ENCODE data around the gene PALS1.

The PALS1 gene

DNA sequence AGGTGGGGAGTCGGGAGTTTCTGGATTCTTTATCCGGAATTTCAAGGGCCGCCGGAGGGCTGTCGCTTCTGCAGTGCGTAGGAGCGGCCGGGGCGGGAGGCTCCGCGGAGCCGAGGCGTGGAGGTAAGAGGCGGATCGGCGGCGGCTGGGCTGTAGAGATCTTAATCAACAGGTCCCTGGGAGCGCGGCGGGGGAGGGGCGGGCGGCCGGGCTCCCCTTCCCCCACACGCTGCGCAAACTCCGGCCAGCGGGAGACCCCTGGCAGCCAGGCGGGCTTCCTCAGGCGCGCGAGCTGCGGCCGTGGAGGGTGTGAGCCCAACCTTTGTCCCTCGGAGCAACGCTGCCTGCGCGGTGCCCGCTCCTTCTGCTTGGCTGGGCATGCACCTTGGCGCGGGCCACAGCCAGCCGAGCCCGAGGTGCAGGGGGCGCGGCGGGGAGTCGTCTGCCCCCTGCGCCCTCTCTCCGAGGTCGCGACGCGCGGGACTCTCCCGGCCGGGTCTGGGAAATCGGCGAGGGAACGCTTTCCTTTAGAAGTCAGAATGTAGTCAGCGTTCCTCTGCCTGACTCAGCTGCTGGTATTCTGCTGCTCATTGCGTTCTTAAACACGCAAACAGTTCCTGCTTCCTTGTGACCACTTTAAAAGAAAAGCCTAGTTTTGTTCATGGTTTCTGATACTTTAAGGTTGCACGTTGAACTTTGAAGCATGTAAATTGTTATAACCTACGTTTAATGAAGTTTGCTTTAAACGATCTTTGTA is at the start of gene PALS1:
PALS1 (plus strand) TSS at position 25 of the 757 bp plus-strand sequence. CDS start 37,736 bp downstream, outside the sequence.
- peak; percentile 90 for DNase-seq (ENCODE audit: low read depth)

DNA sequence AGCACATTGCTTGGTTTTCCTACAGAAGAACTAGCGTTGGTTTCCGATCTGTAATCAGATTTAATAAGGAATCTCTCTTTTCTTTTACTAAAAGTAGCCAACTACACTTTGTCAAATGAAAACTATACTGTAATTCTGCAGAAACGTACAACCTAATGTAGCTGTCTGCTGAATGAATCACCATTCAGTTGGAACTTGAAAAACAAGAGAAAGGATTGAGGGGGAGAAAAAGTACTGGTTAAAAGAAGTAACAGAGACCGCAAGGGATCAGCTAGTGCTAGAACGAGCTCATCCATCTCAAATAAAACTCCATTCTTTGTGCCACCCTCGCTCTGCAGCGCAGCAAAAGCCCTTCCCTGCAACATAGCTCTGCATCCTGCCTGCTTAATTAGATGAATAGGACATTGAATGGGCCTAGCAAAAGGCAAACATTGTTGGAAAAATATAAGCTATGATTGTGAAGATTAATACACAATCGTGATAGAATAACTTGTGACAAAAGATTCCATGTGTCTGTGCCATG is 49.4 kb upstream of the PALS1 start:
- DNase-seq (ENCODE audit: low read depth): peak; percentile 41

DNA sequence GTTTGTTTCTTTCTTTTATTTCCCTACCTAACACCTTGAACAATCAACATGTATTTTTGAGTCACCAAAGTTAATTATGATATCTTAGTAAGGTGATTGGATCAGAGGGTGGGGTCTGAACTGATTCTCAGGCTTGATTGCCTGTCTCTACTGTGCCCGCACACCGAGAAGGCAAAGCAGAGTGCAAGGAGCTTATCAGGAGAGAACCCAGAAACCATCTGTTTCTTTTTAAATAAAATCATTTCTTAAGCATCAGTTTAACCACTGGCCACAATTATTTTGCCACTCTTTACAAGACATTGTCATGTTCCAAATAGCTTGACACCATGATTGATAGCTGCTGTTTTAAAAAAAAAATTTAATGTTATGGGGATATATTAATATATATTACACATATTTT is 48.9 kb upstream of the PALS1 start:
- DNase-seq (ENCODE audit: low read depth): no peak

DNA sequence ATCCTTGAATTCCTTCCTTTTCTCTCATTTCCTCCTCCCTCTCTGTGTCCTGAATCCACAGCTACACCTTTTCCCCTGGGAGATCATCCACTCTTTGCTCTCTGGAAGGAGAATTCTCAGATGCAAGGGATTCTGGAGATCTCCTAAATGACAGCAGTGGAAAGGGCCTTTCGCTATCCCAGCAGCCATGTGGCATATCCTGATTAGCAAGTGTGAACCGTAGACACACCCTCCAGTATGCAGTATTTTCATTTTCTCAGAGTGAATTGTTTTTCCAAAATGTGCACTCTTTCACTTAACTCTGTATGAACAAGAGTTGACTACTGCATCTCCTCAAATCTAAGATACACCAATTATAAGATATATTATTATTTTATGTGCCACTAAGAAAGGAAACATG is 46.0 kb upstream of the PALS1 start:
- no peak for DNase-seq (ENCODE audit: low read depth)

DNA sequence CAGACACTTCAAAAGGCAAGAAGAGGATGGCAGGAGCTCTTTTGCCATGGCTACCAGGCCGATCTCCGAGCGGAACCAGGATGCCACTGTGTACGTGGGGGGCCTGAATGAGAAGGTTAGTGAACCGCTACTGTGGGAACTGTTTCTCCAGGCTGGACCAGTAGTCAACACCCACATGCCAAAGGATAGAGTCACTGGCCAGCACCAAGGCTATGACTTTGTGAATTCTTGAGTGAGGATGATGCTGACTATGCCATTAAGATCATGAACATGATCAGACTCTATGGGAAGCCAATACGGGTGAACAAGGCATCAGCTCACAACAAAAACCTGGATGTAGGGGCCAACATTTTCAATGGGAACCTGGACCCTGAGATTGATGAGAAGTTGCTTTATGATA is 42.2 kb upstream of the PALS1 start:
- no peak for DNase-seq (ENCODE audit: low read depth)

DNA sequence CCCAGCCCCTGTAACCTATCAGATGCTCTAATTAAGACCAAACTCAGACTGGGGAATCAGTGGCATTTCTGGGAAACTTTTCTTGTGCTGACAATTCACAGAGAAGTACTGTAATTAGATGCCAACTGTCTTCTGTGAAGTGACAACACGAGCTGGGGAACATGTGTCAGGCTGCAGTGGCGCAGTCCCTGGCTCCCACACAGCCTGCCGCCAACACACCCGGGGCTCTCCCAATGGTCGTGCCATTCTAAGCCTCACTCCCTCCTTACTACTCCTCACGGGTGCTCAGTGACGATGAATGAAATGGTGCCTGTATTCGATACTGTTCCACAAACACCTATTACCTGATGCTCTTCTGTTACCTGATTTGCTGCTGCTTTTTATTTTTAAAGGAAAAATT is 33.4 kb upstream of the PALS1 start:
- no peak for DNase-seq (ENCODE audit: low read depth)

DNA sequence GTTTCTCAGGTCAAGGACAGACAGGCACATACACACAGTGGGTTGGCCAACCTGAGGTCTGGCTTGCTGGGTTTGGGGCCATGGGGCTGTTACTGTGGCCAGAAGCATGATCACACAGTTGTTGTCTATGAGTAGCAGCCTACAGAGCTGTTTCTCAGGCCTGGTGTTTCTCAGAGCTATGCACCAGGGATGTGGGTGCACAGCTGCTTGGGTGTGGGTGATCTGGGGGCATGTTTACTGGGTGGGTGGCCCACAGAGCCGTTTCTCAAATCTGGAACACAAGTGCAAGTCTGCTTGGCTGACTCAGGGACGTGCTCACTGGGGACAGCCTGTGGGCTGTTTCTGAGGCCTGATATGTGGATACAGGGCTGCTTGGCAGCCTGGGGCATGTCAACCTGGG is 23.1 kb upstream of the PALS1 start:
- no peak for DNase-seq (ENCODE audit: low read depth)

DNA sequence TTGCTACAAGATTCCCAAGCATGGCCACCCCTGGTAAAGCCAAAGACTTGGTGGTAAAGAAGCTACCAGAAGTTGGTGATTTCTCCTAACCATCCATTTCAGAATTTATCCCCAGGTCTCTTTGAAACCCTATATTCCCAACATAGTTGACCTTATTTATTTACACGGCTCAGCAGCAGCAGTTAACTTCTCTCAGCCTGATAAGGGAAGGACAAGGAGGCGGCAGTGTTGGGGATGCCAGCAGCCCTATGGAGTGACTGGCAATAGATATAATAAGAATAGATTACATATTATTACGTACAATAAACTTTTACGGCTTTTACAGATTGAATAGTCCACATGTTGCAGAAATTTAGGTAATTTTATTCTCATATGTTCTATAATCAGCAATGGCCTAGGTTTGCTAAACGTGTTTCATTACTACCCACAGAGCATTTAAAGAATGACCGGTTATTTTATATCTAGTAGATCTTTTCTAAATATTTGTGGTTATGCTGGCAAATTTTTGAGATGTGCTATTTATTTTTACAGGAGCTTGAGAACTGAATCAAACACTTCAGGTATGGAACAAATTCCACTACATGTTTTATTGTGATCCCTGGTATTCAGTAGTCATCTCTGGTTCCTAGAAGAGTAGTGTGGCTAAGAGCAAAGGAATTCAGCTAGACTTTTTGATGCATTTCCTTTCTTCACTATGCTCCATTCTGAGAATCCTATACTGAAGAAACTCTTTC is 19.8 kb upstream of the PALS1 start:
- DNase-seq (ENCODE audit: low read depth): peak; percentile 92

DNA sequence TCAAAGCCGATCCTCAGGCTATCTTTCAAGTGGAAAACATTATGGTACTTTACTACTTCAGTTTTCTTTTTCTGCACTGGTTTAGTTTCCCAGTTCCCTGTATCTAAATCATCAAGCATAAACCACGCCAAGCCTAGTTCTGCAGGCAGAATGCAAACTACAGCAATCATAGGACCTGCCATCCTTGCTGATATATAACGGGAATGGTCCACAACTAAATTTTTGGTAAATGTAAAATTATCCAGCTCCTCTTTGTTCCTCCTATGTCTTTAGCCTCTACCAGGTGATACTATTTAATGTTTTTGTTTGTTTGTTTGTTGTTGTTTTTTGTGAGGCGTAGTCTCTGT is 19.3 kb upstream of the PALS1 start:
- DNase-seq (ENCODE audit: low read depth): no peak

DNA sequence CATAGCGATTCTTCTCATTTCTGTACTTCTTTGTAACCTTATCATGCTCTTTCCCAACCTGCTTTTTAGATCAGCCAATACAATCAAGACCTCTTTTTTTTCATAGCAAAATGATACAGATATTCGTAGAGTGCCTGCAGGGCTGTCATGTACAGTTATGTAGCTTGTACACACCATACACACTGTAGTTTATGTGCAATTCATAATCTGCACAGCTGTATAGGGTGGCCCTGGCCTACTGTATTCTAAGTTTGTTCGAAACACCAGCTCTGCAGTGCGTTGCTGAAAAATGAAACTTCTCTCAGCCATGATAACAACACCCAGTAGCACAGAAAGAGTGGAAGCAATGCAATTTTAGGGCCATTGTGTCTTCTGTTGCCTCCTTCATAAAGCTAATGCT is 15.7 kb upstream of the PALS1 start:
- no peak for DNase-seq (ENCODE audit: low read depth)

DNA sequence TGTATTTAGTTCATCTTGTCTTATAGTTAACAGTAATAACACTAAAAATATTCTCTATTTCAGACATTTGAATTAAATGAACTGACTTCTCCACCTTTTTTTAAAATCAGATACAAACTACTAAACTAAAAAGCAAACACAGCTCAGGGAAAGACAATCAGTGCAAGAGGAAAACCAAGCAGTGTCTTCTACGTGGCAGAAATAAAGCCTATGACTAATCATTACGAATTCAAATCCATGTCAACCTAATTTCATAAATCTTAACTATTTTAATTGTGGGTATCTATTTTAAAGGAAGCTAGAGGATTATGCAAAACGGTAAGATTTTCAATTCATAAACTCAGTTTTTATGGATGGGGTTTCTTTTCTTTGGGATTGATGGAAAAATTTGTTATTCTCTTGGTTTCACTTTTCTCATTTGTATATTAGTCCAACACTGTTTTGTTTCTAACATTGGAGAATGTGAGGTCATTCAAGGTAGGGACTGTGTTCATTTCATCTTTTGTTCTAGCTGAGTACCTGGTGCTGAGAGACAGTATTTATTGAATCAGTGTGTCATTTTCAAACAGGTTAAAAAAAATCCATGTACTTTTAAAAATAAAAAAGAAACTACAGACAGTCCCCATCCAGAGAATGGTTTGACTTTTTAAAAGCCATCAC is 12.8 kb upstream of the PALS1 start:
- DNase-seq (ENCODE audit: low read depth): peak; percentile 43

DNA sequence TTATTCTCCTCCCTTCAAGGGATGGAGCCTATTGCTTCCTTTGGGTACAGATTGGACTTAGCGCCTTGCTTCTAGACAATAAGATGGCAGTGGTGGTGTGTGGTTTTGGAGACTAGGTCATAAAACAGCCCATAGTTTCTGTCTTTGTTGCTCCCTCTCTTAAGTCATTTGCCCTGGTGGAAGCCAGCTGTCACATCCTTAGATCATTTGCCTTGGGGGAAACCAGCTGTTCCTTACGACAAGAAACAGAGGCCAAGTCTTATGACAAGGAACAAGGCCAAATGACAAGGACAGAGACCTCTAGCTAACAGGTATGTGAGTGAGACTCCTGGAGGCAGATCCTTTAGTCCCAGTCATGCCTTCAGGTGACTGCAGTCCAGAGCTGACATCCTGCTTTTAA is 9.2 kb upstream of the PALS1 start:
- DNase-seq (ENCODE audit: low read depth): no peak

DNA sequence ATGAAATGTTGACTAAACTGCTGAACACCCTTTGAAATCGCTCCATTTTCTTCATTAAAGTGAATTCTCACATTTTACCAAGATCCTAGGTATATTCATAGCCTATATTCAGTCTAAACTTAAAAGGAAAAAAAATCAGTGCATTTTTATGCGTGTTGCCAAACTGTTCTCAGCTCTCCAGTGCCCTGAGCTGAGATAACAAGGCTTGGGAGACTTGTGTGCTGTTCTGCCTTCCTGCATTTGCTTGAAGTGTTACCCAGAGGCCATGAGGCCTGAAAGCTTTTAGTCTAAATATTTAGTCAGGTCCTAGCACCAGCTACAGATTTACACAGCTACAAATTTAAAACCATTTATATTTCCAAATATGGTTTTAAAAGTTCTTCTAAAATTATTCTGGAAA is 8.6 kb upstream of the PALS1 start:
- no peak for DNase-seq (ENCODE audit: low read depth)

DNA sequence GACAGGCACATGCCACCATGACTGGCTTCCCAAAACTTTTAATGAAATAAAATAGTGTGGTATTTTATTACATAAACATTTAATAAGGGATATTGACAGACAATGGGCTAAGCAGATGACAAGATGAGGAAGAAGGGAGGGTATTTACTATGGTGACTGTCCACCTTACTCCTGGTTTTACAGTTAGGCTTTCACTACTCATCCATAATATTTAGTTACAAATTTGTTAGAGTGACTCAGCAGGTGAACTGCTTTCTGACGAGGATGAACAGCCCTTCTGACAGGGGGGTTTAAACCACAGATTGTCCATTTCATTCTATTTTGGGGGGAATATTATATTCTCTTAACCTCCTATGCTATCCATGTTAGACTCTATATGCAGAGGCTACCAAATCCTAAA is 3.6 kb upstream of the PALS1 start:
- no peak for DNase-seq (ENCODE audit: low read depth)

DNA sequence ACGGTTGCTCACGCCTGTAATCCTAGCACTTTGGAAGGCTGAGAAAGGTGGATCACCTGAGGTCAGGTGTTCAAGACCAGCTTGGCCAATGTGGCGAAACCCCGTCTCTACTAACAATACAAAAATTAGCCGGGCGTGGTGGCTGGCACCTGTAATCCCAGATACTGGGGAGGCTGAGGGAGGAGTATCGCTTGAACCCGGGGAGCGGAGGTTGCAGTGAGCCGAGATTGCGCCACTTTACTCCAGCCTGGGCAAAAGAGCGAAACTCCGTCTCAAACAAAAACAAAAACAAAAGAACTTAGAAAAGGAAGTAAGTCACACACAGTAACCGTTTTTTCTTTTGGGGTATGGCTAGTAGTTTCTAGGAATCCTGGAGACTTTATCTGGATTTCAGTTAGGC is 1.7 kb upstream of the PALS1 start:
- DNase-seq (ENCODE audit: low read depth): no peak

DNA sequence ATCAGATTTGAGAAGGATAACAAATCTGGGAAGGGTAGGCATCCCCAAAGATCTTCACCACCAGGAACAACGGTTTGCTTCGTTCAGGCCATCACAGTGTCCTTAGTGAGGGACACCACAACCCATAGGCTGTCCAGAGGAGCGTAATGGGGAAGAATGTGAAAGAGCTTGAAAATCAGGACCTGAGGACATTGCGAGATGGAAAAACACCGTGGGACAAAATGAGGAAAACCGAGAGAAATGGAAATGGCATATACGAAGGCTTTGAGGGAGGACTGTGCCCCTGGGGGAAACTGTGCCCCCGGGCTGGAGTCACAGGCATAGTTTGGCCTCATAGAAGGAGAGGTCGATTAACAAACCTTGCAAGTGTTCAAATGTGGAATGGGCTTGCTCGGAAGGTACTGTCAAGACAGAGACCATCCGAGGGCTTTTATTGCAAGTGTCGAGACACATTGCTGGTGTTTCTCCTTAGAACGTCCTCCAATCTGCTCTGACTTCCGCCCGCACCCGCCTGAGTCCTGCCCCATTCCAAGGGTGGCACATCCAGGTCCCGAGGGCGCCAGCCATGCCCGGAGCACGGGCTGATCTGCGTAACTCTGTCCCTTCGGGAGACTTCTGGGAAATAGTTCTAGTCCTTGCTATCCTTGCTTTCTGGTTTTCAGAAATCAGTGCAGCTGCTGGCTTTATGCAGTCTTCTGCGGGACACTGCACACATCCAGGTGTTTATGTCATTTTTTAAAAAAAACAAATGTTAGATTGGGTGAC is 885 bp upstream of the PALS1 start:
- no peak for DNase-seq (ENCODE audit: low read depth)

DNA sequence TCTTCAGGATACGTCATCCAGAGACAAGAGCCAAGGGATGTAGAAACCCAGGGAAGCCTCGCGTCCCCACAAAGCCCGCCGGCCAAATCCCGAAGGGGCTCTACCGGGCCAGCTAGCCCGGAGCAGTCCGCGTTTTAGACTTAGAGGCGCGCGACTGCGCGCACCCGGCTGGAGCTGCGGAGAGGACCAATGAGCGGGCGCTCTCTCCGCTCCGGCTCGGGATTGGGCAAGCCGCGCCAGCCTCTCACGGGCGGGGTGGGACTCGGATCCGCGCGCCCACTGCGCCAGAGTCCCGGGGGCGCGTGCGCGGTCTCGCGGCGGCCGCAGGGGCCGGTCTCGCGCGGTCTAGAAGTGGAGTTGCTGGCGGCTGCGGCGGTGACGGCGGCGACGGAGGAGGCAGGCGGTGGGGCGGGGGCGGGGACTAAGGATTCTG is 241 bp upstream of the PALS1 start:
- peak; percentile 98 for DNase-seq (ENCODE audit: low read depth)

DNA sequence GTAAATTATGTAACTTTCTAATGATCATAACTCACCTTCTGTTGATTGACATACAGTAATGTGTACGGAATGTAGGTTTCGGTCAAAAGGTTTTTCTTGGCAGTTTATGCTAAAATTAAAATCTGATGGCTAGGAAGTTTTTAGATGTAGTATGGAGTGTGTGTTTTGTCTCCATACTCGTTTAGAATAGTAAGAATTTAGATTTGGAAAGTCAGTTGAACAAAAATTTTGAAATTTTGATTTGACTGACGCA is 859 bp downstream of the PALS1 start:
- DNase-seq (ENCODE audit: low read depth): no peak

DNA sequence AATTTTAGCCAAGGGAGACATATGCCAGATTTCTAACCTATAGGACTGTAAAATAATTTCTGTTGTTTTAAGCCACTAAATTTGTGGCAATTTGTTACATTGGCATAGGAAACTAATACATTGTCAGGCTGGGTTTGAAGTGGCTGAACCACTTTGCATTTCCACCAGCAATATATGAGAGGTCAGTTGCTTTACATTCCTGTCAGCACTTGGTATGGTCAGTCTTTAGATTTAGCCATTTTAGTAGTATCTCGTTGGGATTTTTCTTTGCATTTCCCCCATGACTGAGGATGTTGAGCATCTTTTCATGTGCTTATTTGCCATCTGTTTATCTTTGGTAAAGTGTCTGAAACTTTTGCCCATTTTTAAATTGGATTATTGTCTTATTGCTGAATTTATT is 3.9 kb downstream of the PALS1 start:
- DNase-seq (ENCODE audit: low read depth): no peak

DNA sequence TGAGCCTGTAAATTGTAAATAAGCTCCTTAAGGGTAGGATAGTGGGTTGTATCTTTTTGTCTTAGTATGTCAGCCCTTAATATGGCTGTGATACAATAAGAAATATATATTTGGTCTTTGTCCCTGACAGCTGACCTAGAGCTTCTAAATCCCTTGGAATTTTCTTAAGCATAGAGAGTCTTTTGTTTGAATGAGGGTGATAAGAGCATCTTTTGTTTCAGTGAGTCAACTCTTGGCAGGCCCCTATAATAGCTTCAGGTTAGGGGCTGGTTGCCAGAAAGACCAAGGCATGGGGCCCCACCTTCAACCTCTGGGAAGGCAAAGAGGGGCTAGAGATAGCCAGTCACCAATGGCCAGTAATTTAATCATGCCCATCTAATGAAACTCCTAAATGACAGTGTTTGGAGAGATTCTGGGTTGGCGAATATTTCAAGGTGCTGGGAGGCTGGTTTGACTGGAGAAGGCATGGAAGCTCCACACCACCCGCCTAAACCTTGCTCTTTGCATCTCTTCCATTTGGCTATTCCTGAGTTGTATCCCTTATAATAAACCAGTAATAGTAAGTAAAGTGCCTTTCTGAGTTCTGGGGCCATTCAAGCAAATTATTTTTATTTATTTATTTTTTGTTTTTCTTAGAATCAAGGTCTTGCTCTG is 10.5 kb downstream of the PALS1 start:
- peak; percentile 53 for DNase-seq (ENCODE audit: low read depth)

DNA sequence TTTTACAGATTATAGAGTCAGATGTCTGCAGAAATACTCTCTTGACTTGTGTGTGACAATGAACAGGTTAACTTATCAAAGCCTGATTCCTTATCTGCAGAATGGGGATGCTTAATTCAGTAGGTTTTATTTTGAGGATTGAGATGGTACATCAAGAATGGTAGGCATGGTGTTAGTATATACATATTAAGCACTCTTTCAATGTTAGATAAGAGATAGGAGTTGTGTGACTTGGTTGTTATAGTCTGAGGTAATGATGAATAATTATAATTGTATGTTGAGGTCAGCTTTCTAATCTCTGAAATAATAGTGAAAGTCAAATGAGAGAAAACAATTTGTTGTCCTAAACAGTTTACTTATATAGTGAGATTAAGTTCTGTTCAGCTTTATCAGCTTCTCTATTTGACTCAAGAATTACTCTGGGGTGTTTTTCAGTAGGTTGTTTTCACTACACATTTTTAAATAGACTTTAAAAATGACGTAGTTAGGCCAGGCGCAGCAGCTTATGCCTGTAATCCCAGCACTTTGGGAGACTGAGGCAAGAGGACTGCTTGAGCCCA is 11.9 kb downstream of the PALS1 start:
- no peak for DNase-seq (ENCODE audit: low read depth)

DNA sequence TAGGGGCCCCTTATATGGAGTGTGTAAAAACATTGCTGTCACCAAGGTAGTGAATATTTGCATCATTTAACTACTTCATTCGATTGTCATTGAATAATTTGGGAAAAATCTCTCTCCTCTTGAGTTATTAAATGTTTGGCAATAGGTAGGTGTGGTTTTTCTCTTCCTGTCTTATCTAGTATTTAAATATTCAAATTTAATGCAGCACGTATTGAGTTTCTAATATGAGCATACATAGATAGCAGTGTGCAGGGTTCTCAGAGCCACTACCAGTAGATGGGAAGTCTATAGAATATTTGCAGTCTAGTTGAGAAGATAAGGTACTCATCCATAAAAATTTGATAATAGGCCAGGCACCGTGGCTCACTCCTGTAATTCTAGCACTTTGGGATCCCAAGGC is 16.7 kb downstream of the PALS1 start:
- no peak for DNase-seq (ENCODE audit: low read depth)

Measured in iris pigment epithelial cell (primary cell).